K562 (cell line): Measurements from ENCODE around the gene INO80C. TPM values are rescaled to one million over a fixed set of nuclear protein-coding genes. Genes with fewer than 3 reads are reported as not detected.
A peak's percentile ranks its signal among the peaks of the same experiment; 100 is the strongest.

Experiments
- ASH1L ChIP-seq: fragments of 450-650 bp; IDR thresholded peaks from 2 replicates; pipeline ENCODE4 v1.6.1; 2018; ENCODE audit warnings: borderline replicate concordance, mild to moderate bottlenecking, low read depth; ENCODE audit not compliant: partially characterized antibody
- NCOA1 ChIP-seq: fragments of 450-650 bp; IDR thresholded peaks from 2 replicates; pipeline ENCODE4 v1.6.1; 2016; ENCODE audit warnings: low read depth
- NFE2 ChIP-seq: IDR thresholded peaks from 2 replicates; pipeline ENCODE4 v1.6.1; 2014; ENCODE audit warnings: antibody characterized with exemption, low read depth
- NRF1 ChIP-seq, 2 experiments: fragments of 450-650 bp; IDR thresholded peaks in 1 of 2; conservative IDR thresholded peaks in 1 of 2; 2 replicates each; pipeline ENCODE4 v1.6.1; 2014; ENCODE audit warnings: mild to moderate bottlenecking in 2 of 2
- SETDB1 ChIP-seq: IDR thresholded peaks from one replicate; pipeline ENCODE4 v1.6.1; 2012; ENCODE audit warnings: low read length, control low read depth, inconsistent platforms
- polyA plus RNA-seq, 8 experiments: library from polyadenylated mRNA; depleted of rRNA in 4 of 8; stranded (reverse) in 5 of 8; unstranded in 3 of 8; fragments of >200 nt; fragmentation: Nextera tagmentation in 2 of 8; fragmentation: Illumina TruSeq in 1 of 8; extraction: Ambion mirVana in 2 of 8; extraction: Trizol in 1 of 8; gene quantifications; 2 replicates each; pipeline versions ENCODE4 v1.2.1 to v1.2.3, GENCODE V29; 2011 to 2014; ENCODE audit warnings: inconsistent platforms in 1 of 8, missing spikeins in 1 of 8
- total RNA-seq, 7 experiments: library from RNA; depleted of rRNA in 6 of 7; stranded (reverse); fragments of >200 nt in 6 of 7; fragmentation: Illumina TruSeq in 2 of 7; extraction: Trizol in 2 of 7; gene quantifications; 2 replicates each; pipeline versions ENCODE4 v1.2.1 to v1.2.3, GENCODE V29; 2011 to 2021; ENCODE audit warnings: low replicate concordance in 1 of 7
- TF ChIP-seq, protein P1 (sequence below): fragments of 450-650 bp; IDR thresholded peaks from 2 replicates; pipeline ENCODE4 v1.6.1; 2016; ENCODE audit warnings: mild to moderate bottlenecking, moderate library complexity
- TF ChIP-seq, protein P2 (sequence below): fragments of 450-650 bp; IDR thresholded peaks from 2 replicates; pipeline ENCODE4 v1.6.1; 2018; ENCODE audit not compliant: partially characterized antibody

Gene INO80C
- total and polyA plus RNA-seq, 9 of the 15 experiments (the other 6 are each of a cell fraction or from before 2014, with no cell fraction given), result 14.3 to 53.3 (median 46.6) TPM

DNA sequence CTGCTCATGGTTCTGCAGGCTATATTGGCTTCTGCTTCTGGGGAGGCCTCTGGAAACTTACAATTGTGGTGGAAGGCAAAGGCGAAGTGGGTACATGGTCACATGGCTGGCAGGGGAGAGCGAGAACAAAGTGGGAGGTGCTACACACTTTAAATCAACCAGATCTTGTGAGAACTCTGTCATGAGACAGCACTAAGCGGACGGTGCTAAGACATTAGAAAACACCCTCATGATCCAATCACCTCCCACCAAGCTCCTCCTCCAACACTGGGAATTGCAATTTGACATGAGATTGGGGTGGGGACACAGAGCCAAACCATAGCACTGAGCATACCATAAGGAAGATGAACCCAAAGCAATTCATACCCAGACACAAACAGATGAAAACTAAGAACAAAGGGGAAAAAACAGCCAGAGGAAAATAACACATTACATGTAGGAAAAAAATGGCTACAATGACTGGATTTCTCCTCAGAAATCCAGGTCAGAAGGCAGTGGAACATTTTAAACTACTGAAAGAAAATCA, 31.1 kb upstream of the INO80C start (continued):
- TF ChIP-seq, protein P1, sequence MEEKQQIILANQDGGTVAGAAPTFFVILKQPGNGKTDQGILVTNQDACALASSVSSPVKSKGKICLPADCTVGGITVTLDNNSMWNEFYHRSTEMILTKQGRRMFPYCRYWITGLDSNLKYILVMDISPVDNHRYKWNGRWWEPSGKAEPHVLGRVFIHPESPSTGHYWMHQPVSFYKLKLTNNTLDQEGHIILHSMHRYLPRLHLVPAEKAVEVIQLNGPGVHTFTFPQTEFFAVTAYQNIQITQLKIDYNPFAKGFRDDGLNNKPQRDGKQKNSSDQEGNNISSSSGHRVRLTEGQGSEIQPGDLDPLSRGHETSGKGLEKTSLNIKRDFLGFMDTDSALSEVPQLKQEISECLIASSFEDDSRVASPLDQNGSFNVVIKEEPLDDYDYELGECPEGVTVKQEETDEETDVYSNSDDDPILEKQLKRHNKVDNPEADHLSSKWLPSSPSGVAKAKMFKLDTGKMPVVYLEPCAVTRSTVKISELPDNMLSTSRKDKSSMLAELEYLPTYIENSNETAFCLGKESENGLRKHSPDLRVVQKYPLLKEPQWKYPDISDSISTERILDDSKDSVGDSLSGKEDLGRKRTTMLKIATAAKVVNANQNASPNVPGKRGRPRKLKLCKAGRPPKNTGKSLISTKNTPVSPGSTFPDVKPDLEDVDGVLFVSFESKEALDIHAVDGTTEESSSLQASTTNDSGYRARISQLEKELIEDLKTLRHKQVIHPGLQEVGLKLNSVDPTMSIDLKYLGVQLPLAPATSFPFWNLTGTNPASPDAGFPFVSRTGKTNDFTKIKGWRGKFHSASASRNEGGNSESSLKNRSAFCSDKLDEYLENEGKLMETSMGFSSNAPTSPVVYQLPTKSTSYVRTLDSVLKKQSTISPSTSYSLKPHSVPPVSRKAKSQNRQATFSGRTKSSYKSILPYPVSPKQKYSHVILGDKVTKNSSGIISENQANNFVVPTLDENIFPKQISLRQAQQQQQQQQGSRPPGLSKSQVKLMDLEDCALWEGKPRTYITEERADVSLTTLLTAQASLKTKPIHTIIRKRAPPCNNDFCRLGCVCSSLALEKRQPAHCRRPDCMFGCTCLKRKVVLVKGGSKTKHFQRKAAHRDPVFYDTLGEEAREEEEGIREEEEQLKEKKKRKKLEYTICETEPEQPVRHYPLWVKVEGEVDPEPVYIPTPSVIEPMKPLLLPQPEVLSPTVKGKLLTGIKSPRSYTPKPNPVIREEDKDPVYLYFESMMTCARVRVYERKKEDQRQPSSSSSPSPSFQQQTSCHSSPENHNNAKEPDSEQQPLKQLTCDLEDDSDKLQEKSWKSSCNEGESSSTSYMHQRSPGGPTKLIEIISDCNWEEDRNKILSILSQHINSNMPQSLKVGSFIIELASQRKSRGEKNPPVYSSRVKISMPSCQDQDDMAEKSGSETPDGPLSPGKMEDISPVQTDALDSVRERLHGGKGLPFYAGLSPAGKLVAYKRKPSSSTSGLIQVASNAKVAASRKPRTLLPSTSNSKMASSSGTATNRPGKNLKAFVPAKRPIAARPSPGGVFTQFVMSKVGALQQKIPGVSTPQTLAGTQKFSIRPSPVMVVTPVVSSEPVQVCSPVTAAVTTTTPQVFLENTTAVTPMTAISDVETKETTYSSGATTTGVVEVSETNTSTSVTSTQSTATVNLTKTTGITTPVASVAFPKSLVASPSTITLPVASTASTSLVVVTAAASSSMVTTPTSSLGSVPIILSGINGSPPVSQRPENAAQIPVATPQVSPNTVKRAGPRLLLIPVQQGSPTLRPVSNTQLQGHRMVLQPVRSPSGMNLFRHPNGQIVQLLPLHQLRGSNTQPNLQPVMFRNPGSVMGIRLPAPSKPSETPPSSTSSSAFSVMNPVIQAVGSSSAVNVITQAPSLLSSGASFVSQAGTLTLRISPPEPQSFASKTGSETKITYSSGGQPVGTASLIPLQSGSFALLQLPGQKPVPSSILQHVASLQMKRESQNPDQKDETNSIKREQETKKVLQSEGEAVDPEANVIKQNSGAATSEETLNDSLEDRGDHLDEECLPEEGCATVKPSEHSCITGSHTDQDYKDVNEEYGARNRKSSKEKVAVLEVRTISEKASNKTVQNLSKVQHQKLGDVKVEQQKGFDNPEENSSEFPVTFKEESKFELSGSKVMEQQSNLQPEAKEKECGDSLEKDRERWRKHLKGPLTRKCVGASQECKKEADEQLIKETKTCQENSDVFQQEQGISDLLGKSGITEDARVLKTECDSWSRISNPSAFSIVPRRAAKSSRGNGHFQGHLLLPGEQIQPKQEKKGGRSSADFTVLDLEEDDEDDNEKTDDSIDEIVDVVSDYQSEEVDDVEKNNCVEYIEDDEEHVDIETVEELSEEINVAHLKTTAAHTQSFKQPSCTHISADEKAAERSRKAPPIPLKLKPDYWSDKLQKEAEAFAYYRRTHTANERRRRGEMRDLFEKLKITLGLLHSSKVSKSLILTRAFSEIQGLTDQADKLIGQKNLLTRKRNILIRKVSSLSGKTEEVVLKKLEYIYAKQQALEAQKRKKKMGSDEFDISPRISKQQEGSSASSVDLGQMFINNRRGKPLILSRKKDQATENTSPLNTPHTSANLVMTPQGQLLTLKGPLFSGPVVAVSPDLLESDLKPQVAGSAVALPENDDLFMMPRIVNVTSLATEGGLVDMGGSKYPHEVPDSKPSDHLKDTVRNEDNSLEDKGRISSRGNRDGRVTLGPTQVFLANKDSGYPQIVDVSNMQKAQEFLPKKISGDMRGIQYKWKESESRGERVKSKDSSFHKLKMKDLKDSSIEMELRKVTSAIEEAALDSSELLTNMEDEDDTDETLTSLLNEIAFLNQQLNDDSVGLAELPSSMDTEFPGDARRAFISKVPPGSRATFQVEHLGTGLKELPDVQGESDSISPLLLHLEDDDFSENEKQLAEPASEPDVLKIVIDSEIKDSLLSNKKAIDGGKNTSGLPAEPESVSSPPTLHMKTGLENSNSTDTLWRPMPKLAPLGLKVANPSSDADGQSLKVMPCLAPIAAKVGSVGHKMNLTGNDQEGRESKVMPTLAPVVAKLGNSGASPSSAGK, result 0 out of 2 replicates have a peak, but pooled peaks have one; percentile 11
- TF ChIP-seq NRF1 (conservative IDR thresholded peaks at IDR 0.05 in 1 of 2, IDR thresholded peaks at IDR 0.05 in 1 of 2) (no peak), NCOA1 (no peak), NFE2 (peak; percentile 11; the same call in 1 of the 2 replicates), ASH1L (no peak), SETDB1 (no peak)
- TF ChIP-seq, protein P2, sequence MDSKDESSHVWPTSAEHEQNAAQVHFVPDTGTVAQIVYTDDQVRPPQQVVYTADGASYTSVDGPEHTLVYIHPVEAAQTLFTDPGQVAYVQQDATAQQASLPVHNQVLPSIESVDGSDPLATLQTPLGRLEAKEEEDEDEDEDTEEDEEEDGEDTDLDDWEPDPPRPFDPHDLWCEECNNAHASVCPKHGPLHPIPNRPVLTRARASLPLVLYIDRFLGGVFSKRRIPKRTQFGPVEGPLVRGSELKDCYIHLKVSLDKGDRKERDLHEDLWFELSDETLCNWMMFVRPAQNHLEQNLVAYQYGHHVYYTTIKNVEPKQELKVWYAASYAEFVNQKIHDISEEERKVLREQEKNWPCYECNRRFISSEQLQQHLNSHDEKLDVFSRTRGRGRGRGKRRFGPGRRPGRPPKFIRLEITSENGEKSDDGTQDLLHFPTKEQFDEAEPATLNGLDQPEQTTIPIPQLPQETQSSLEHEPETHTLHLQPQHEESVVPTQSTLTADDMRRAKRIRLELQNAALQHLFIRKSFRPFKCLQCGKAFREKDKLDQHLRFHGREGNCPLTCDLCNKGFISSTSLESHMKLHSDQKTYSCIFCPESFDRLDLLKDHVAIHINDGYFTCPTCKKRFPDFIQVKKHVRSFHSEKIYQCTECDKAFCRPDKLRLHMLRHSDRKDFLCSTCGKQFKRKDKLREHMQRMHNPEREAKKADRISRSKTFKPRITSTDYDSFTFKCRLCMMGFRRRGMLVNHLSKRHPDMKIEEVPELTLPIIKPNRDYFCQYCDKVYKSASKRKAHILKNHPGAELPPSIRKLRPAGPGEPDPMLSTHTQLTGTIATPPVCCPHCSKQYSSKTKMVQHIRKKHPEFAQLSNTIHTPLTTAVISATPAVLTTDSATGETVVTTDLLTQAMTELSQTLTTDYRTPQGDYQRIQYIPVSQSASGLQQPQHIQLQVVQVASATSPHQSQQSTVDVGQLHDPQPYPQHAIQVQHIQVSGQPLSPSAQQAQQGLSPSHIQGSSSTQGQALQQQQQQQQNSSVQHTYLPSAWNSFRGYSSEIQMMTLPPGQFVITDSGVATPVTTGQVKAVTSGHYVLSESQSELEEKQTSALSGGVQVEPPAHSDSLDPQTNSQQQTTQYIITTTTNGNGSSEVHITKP, result peak; percentile 69
